Keratinocyte (primary cell): ENCODE results near the gene RBMS3. TPM values are rescaled to one million over a fixed set of nuclear protein-coding genes. Genes with fewer than 3 reads are reported as not detected.

ENCODE experiments used
- DNase-seq: peaks from one replicate; pipeline ENCODE4 v3.0.0-alpha.2; 2011; ENCODE audit warnings: low read depth, missing footprints, low spot score
- FAIRE-seq: peaks from 2 replicates; lab custom pipeline; 2011; peaks lifted over from hg19 to GRCh38; lab: Jason Lieb, UNC
- H2AFZ ChIP-seq: 2 replicates; pipeline ENCODE4 v1.6.0; 2012; ENCODE audit warnings: low read length, control low read depth, inconsistent platforms; ENCODE audit not compliant: control insufficient read depth
- H3K27ac ChIP-seq: 2 replicates; pipeline ENCODE4 v1.5.1; 2011; ENCODE audit warnings: low read length; ENCODE audit not compliant: control insufficient read depth, insufficient read depth
- H3K27me3 ChIP-seq: 3 replicates; pipeline ENCODE4 v1.6.0; 2011; ENCODE audit warnings: low read length; ENCODE audit not compliant: control insufficient read depth, insufficient read depth; ENCODE audit errors: extremely low read depth
- H3K36me3 ChIP-seq, 2 experiments: 2 replicates in 1 of 2; 3 replicates in 1 of 2; pipeline ENCODE4 v1.5.1; 2011; ENCODE audit warnings: low read length in 2 of 2, mild to moderate bottlenecking in 1 of 2; ENCODE audit not compliant: control insufficient read depth in 2 of 2, insufficient read depth in 2 of 2; ENCODE audit errors: extremely low read depth in 1 of 2
- H3K4me1 ChIP-seq: 3 replicates; pipeline ENCODE4 v1.5.1; 2011; ENCODE audit warnings: low read length; ENCODE audit not compliant: control insufficient read depth, insufficient read depth; ENCODE audit errors: extremely low read depth
- H3K4me2 ChIP-seq: 3 replicates; pipeline ENCODE4 v1.6.0; 2011; ENCODE audit warnings: low read depth, low read length; ENCODE audit not compliant: control insufficient read depth, insufficient read depth; ENCODE audit errors: extremely low read depth
- H3K4me3 ChIP-seq, 3 experiments: fragments of 200-600 bp in 1 of 3; sonication (generic) in 1 of 3; 2 replicates in 2 of 3; 3 replicates in 1 of 3; pipeline ENCODE4 v1.5.1; 2011 to 2016; ENCODE audit warnings: low read length in 3 of 3, mild to moderate bottlenecking in 3 of 3, control low read depth in 2 of 3, inconsistent platforms in 1 of 3, low read depth in 1 of 3, mixed read lengths in 1 of 3, mixed run types in 1 of 3, moderate library complexity in 1 of 3; ENCODE audit not compliant: control insufficient read depth in 2 of 3, insufficient read depth in 2 of 3; ENCODE audit errors: extremely low read depth in 1 of 3
- H3K79me2 ChIP-seq: 2 replicates; pipeline ENCODE4 v1.6.0; 2012; ENCODE audit warnings: low read length; ENCODE audit not compliant: control insufficient read depth, insufficient read depth
- H3K9ac ChIP-seq: 3 replicates; pipeline ENCODE4 v1.6.0; 2011; ENCODE audit warnings: low read length; ENCODE audit not compliant: control insufficient read depth, insufficient read depth; ENCODE audit errors: extremely low read depth
- H3K9me1 ChIP-seq: 3 replicates; pipeline ENCODE4 v1.6.0; 2011; ENCODE audit warnings: low read length; ENCODE audit not compliant: control insufficient read depth, insufficient read depth; ENCODE audit errors: extremely low read depth
- H3K9me3 ChIP-seq: 2 replicates; pipeline ENCODE4 v1.5.1; 2012; ENCODE audit warnings: low read depth, low read length; ENCODE audit not compliant: control insufficient read depth
- H4K20me1 ChIP-seq: 3 replicates; pipeline ENCODE4 v1.6.0; 2011; ENCODE audit warnings: low read length; ENCODE audit not compliant: control insufficient read depth, insufficient read depth; ENCODE audit errors: extremely low read depth
- CTCF ChIP-seq, 3 experiments: IDR thresholded peaks in 1 of 3; conservative IDR thresholded peaks in 1 of 3; optimal IDR thresholded peaks in 1 of 3; 2 replicates in 2 of 3; 3 replicates in 1 of 3; pipeline versions ENCODE3 to v1.5.1; 2011; ENCODE audit warnings: low read length in 3 of 3, mild to moderate bottlenecking in 3 of 3, moderate library complexity in 2 of 3, control low read depth in 1 of 3, inconsistent platforms in 1 of 3; ENCODE audit not compliant: insufficient read depth in 2 of 3; ENCODE audit errors: extremely low read depth in 1 of 3
- EZH2 ChIP-seq: IDR thresholded peaks from one replicate; pipeline ENCODE4 v1.6.1; 2012; ENCODE audit warnings: inconsistent platforms, mild to moderate bottlenecking, low read length, moderate library complexity
- dilution Hi-C: fragments of 300-500 bp; cut with MboI; formaldehyde crosslinking; loops from one replicate; pipeline ENCODE4 v1.7.0; 2020; ENCODE audit warnings: low sequenced_read_pairs; ENCODE audit not compliant: extremely low pct_ligation_motif_present
- polyA plus RNA-seq, 5 experiments: library from polyadenylated mRNA; depleted of rRNA in 3 of 5; stranded (reverse) in 3 of 5; stranded (forward) in 1 of 5; unstranded in 1 of 5; fragments of >200 nt; gene quantifications; 1 replicate in 1 of 5; 2 replicates in 3 of 5; 3 replicates in 1 of 5; pipeline versions ENCODE4 v1.2.1 to v1.2.3, GENCODE V29; 2011 to 2012; ENCODE audit warnings: missing spikeins in 2 of 5, low read depth in 1 of 5, low replicate concordance in 1 of 5

Gene RBMS3
- polyA plus RNA-seq, 1 donor (not counting 4 experiments of a cell fraction or from before 2014, with no cell fraction given) = 2.3 TPM

GRCh38 chr3:29627136-29628117 lies 346.6 kb downstream of the RBMS3 start:
- no peak for FAIRE-seq
- H3K79me2 ChIP-seq = no peaks in the 10 kb centered on the region
- H3K9me3 ChIP-seq = no peaks in the 10 kb centered on the region
- no peak overlapping the region for H3K4me3 ChIP-seq
- dilution Hi-C loops = no loop called here
- TF ChIP-seq CTCF (optimal IDR thresholded peaks at IDR 0.05 in 1 of 3, IDR thresholded peaks at IDR 0.05 in 1 of 3, conservative IDR thresholded peaks at IDR 0.05 in 1 of 3; ENCODE audit: extremely low read depth in 1 of 3, insufficient read depth in 2 of 3, low read length in 3 of 3) (no peak), EZH2 (no peak)
- no peak for DNase-seq
- no peak overlapping the region for H3K27ac ChIP-seq
- H3K27me3 ChIP-seq = no peaks in the 10 kb centered on the region
- no peaks in the 10 kb centered on the region for H3K4me1 ChIP-seq
- H4K20me1 ChIP-seq = no peaks in the 10 kb centered on the region
- H3K36me3 ChIP-seq = no peaks in the 10 kb centered on the region
- H3K9me1 ChIP-seq = no peaks in the 10 kb centered on the region
- H3K4me2 ChIP-seq = no peak overlapping the region
- no peak overlapping the region for H2AFZ ChIP-seq
- H3K9ac ChIP-seq = no peak overlapping the region

DNA sequence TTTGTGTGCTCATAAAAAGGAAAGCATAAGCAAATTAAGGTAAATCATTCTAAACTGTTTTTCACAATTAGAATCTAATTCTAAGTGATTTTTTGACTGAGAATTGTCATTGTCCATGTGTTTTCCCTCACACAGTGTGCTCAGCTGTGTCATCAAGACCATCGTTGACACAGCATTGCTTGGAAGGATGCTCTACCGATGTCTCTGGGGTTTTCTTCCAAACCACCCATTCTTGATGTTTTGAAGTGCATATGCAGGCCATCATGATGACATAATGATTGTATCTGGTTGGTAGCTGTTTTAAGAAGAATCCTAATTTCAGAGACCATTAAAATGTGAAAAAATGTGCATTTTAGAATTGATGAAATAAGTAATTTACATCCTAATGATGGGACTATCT lies 347.9 kb downstream of the RBMS3 start:
- Histone ChIP-seq H3K4me2 (no peak overlapping the region), H3K27me3 (no peaks in the 10 kb centered on the region), H3K79me2 (no peaks in the 10 kb centered on the region), H4K20me1 (no peaks in the 10 kb centered on the region), H3K4me3 (no peak overlapping the region), H3K36me3 (no peaks in the 10 kb centered on the region), H3K9me3 (no peaks in the 10 kb centered on the region), H3K9ac (no peak overlapping the region), H3K27ac (no peak overlapping the region), H2AFZ (no peak overlapping the region), H3K9me1 (no peaks in the 10 kb centered on the region), H3K4me1 (no peaks in the 10 kb centered on the region)
- dilution Hi-C loops = no loop called here
- TF ChIP-seq CTCF (optimal IDR thresholded peaks at IDR 0.05 in 1 of 3, IDR thresholded peaks at IDR 0.05 in 1 of 3, conservative IDR thresholded peaks at IDR 0.05 in 1 of 3; ENCODE audit: extremely low read depth in 1 of 3, insufficient read depth in 2 of 3, low read length in 3 of 3) = no peak
- TF ChIP-seq EZH2 = no peak
- FAIRE-seq (no peak), DNase-seq (no peak)
